Measurements from ENCODE around the gene ABCC1.
"Not testable (repeated sequence)": the region's sequence is repeated elsewhere in the genome, so short reads cannot be mapped to it uniquely, and the experiment has no call there.

Gene ABCC1

GRCh38 chr16:15967655-15968315, 18.4 kb downstream of the ABCC1 start:
- no peak for FAIRE-seq

- no peak for FAIRE-seq
Observed at GRCh38 chr16:15970202-15970601, 20.8 kb downstream of the ABCC1 start.

- no peak for FAIRE-seq
Observed at GRCh38 chr16:15970743-15971439, 21.5 kb downstream of the ABCC1 start.

GRCh38 chr16:15971440-15971815, 22.0 kb downstream of the ABCC1 start:
- no peak for FAIRE-seq

- no peak for FAIRE-seq
Observed at GRCh38 chr16:15972046-15972868, 22.8 kb downstream of the ABCC1 start.

GRCh38 chr16:15973421-15973820, 24.0 kb downstream of the ABCC1 start:
- no peak for FAIRE-seq

- FAIRE-seq, result no peak
Observed at GRCh38 chr16:15974057-15974456, 24.6 kb downstream of the ABCC1 start.

GRCh38 chr16:15975172-15975571, 25.8 kb downstream of the ABCC1 start:
- FAIRE-seq, result no peak

GRCh38 chr16:15976225-15976812, 26.9 kb downstream of the ABCC1 start:
- FAIRE-seq, result no peak

- FAIRE-seq, result no peak
Observed at GRCh38 chr16:15976929-15977637, 27.7 kb downstream of the ABCC1 start.

GRCh38 chr16:15979801-15980200, 30.4 kb downstream of the ABCC1 start:
- no peak for FAIRE-seq

GRCh38 chr16:15980329-15980728, 30.9 kb downstream of the ABCC1 start:
- no peak for FAIRE-seq

GRCh38 chr16:15981382-15981781, 32.0 kb downstream of the ABCC1 start:
- FAIRE-seq, result no peak

- FAIRE-seq, result not testable (repeated sequence)
Observed at GRCh38 chr16:15982194-15982915, 32.9 kb downstream of the ABCC1 start.

GRCh38 chr16:15983898-15984297, 34.5 kb downstream of the ABCC1 start:
- no peak for FAIRE-seq

- FAIRE-seq, result no peak
Observed at GRCh38 chr16:15985144-15985543, 35.7 kb downstream of the ABCC1 start.

GRCh38 chr16:15986261-15986660, 36.8 kb downstream of the ABCC1 start:
- FAIRE-seq, result no peak

- no peak for FAIRE-seq
Observed at GRCh38 chr16:15988268-15989013, 39.0 kb downstream of the ABCC1 start.

- FAIRE-seq, result no peak
Observed at GRCh38 chr16:15990902-15991301, 41.5 kb downstream of the ABCC1 start.

GRCh38 chr16:15993128-15993527, 43.7 kb downstream of the ABCC1 start:
- no peak for FAIRE-seq

GRCh38 chr16:15993541-15993940, 44.1 kb downstream of the ABCC1 start:
- FAIRE-seq, result no peak

Measured in endometrium (tissue), 2 donors.